Ascending aorta (tissue), 2 donors: ENCODE measurements around the gene NUDT1. TPM values are rescaled to one million over a fixed set of nuclear protein-coding genes. Genes with fewer than 3 reads are reported as not detected.

ENCODE experiments used
- DNase-seq, 2 donors: peaks; one replicate each; pipeline ENCODE4 v3.0.0-alpha.2; 2019; ENCODE audit warnings: low spot score in 2 of 2
- H3K27ac ChIP-seq, 2 donors: fragments of 200-600 bp; sonication (generic); one replicate each; pipeline ENCODE4 v1.5.1; 2016 to 2017; ENCODE audit warnings: mild to moderate bottlenecking in 1 of 2
- H3K27me3 ChIP-seq: fragments of 200-600 bp; sonication (generic); one replicate; pipeline ENCODE4 v1.5.1; 2017
- H3K36me3 ChIP-seq, 2 donors: fragments of 200-600 bp; sonication (generic); one replicate each; pipeline ENCODE4 v1.5.1; 2016
- H3K4me1 ChIP-seq, 2 donors: fragments of 200-600 bp; sonication (generic); one replicate each; pipeline ENCODE4 v1.5.1; 2016 to 2017; ENCODE audit warnings: mild to moderate bottlenecking in 1 of 2
- H3K4me3 ChIP-seq, 2 donors: fragments of 200-600 bp; sonication (generic); one replicate each; pipeline ENCODE4 v1.5.1; 2016 to 2017; ENCODE audit warnings: mild to moderate bottlenecking in 1 of 2
- H3K9me3 ChIP-seq, 2 donors: fragments of 200-600 bp; sonication (generic); one replicate each; pipeline ENCODE4 v1.5.1; 2016
- CTCF ChIP-seq, 3 experiments: fragments of 200-600 bp in 2 of 3; fragments of 450-650 bp in 1 of 3; sonication (generic) in 2 of 3; IDR thresholded peaks; one replicate each; pipeline ENCODE4 v1.5.1; 2016 to 2019; ENCODE audit warnings: antibody characterized with exemption in 3 of 3, mild to moderate bottlenecking in 1 of 3, moderate library complexity in 1 of 3
- intact Hi-C: fragments of 100-400 bp; cut with DNase I; formaldehyde crosslinking; loops from one replicate; pipeline ENCODE4 v1.15.1; 2023
- total RNA-seq: library from RNA; depleted of rRNA; stranded (reverse); fragments of >200 nt; gene quantifications from one replicate; pipeline ENCODE4 v1.1.0, GENCODE V29; 2016

Gene NUDT1
- total RNA-seq, 1 donor from 2014 or later, result 9.0 TPM

GRCh38 chr7:2257046-2257551, 15.1 kb downstream of the NUDT1 start:
- no peak for DNase-seq
- Histone ChIP-seq H3K9me3 (no peaks in the 10 kb centered on the region), H3K36me3 (peaks cover 12 to 23% of the 10 kb centered on the region in 2 donors), H3K4me1 (no peaks in the 10 kb centered on the region), H3K27ac (no peak overlapping the region), H3K27me3 (no peaks in the 10 kb centered on the region), H3K4me3 (no peak overlapping the region)
- TF ChIP-seq CTCF (IDR thresholded peaks at IDR 0.05), result no peak
- intact Hi-C loops, result no loop called here

- Histone ChIP-seq H3K36me3 (peaks cover 12 to 23% of the 10 kb centered on the region in 2 donors), H3K27me3 (no peaks in the 10 kb centered on the region), H3K4me3 (no peak overlapping the region), H3K4me1 (no peaks in the 10 kb centered on the region), H3K9me3 (no peaks in the 10 kb centered on the region), H3K27ac (no peak overlapping the region)
- intact Hi-C loops, result no loop called here
- DNase-seq, result no peak
- no peak for TF ChIP-seq CTCF (IDR thresholded peaks at IDR 0.05)
Observed at GRCh38 chr7:2257651-2258050, 15.6 kb downstream of the NUDT1 start.

- intact Hi-C loops, result no loop called here
- Histone ChIP-seq H3K36me3 (peaks cover 14 to 31% of the 10 kb centered on the region in 2 donors), H3K4me1 (no peaks in the 10 kb centered on the region), H3K27ac (no peak overlapping the region), H3K9me3 (no peaks in the 10 kb centered on the region), H3K4me3 (no peak overlapping the region), H3K27me3 (no peaks in the 10 kb centered on the region)
- no peak for DNase-seq
- no peak for TF ChIP-seq CTCF (IDR thresholded peaks at IDR 0.05)
Observed at GRCh38 chr7:2258661-2259365, 16.8 kb downstream of the NUDT1 start.

- no peaks in the 10 kb centered on the region for H3K27me3 ChIP-seq
- H3K36me3 ChIP-seq, result peaks cover 11 to 35% of the 10 kb centered on the region in 2 donors
- no peak for TF ChIP-seq CTCF (IDR thresholded peaks at IDR 0.05)
- no peak overlapping the region for H3K4me3 ChIP-seq
- no peaks in the 10 kb centered on the region for H3K9me3 ChIP-seq
- no peak overlapping the region for H3K27ac ChIP-seq
- DNase-seq, result no peak
- intact Hi-C loops, result no loop called here
- H3K4me1 ChIP-seq, result no peaks in the 10 kb centered on the region
Observed at GRCh38 chr7:2259480-2259879, 17.5 kb downstream of the NUDT1 start.

GRCh38 chr7:2260820-2261219, 18.8 kb downstream of the NUDT1 start:
- intact Hi-C loops, result no loop called here
- peaks cover 9 to 28% of the 10 kb centered on the region in 2 donors for H3K36me3 ChIP-seq
- DNase-seq, result no peak

More at GRCh38 chr7:2260820-2261219, 18.8 kb downstream of the NUDT1 start:
- H3K4me1 ChIP-seq, result no peaks in the 10 kb centered on the region
- no peak overlapping the region for H3K4me3 ChIP-seq
- TF ChIP-seq CTCF (IDR thresholded peaks at IDR 0.05), result no peak
- H3K27me3 ChIP-seq, result no peaks in the 10 kb centered on the region
- no peak overlapping the region for H3K27ac ChIP-seq
- H3K9me3 ChIP-seq, result no peaks in the 10 kb centered on the region
